ENCODE measurements around the gene LY86. TPM values are rescaled to one million over a fixed set of nuclear protein-coding genes. Genes with fewer than 3 reads are reported as not detected.
A peak's percentile ranks its signal among the peaks of the same experiment; 100 is the strongest.

Gene LY86
- total and polyA plus RNA-seq, 4 experiments from 2014 or later: 1.0 to 4.6 (median 1.5) TPM

- POLR2A ChIA-PET (ENCODE audit: partially characterized antibody): interaction anchor here (1.5 kb wide), 1 partner anchor 43 kb away, joined by 3 read pairs; no protein-coding TSS in a partner anchor
These were observed 68.7 kb downstream of the LY86 start for GRCh38 chr6:6657085-6657819.

GRCh38 chr6:6657820-6658217 is 69.3 kb downstream of the LY86 start:
- peak overlapping the region in 5 of 7 donors; percentile 64 to 96 (median 91) for H3K27ac Mint-ChIP-seq

More at GRCh38 chr6:6657085-6657819, 68.7 kb downstream of the LY86 start:
- no peak overlapping the region for H3K4me3 ChIP-seq (ENCODE audit: low read length in 2 of 2)
- peaks cover 53% of the 10 kb centered on the region for H3K4me1 ChIP-seq (ENCODE audit: insufficient read depth, low read length)
- Mint-ChIP-seq H3K9me3 (no peaks in the 10 kb centered on the region), H3K27ac (peak overlapping the region in 5 of 7 donors; percentile 32 to 87 (median 79)), H3K36me3 (no peaks in the 10 kb centered on the region), H3K4me1 (peaks cover 20 to 82% (median 59%) of the 10 kb centered on the region in 4 donors), H3K4me3 (peak overlapping the region in 3 of 8 donors; percentile 14 to 55 (median 32)), H3K27me3 (peaks cover 0 to 3% of the 10 kb centered on the region in 2 donors)
- no peak for DNase-seq
- CTCF ChIA-PET (ENCODE audit: partially characterized antibody): no interaction called here
- H3K9me3 ChIP-seq (ENCODE audit: control insufficient read depth in 1 of 2, low read length in 2 of 2): no peaks in the 10 kb centered on the region
- no peaks in the 10 kb centered on the region for H3K36me3 ChIP-seq (ENCODE audit: insufficient read depth, low read length)
- intact Hi-C loops (cut with micrococcal nuclease): no loop called here
- H3K27ac ChIP-seq (ENCODE audit: low read depth, low read length): no peak overlapping the region
- H3K27me3 ChIP-seq (ENCODE audit: insufficient read depth, low read length): no peaks in the 10 kb centered on the region

GRCh38 chr6:6659600-6660327 is 71.2 kb downstream of the LY86 start:
- peak overlapping the region in 3 of 8 donors; percentile 1 to 51 (median 45) for H3K4me3 Mint-ChIP-seq
- Histone ChIP-seq H3K27ac (ENCODE audit: low read depth, low read length) (peak overlapping the region; percentile 40), H3K27me3 (ENCODE audit: insufficient read depth, low read length) (no peaks in the 10 kb centered on the region), H3K4me1 (ENCODE audit: insufficient read depth, low read length) (peaks cover 43% of the 10 kb centered on the region), H3K4me3 (ENCODE audit: low read length in 2 of 2) (no peak overlapping the region), H3K36me3 (ENCODE audit: insufficient read depth, low read length) (no peaks in the 10 kb centered on the region), H3K9me3 (ENCODE audit: control insufficient read depth in 1 of 2, low read length in 2 of 2) (no peaks in the 10 kb centered on the region)
- ChIA-PET CTCF (ENCODE audit: partially characterized antibody) (interaction anchor here (0.9 to 1.6 kb wide), 3 partner anchors 16 to 90 kb away, joined by 3 to 5 read pairs (median 4); no protein-coding TSS in a partner anchor), POLR2A (ENCODE audit: partially characterized antibody) (interaction anchor here (0.7 to 1.7 kb wide), 4 partner anchors 8 to 1399 kb away, joined by 3 to 11 read pairs (median 6); partner anchors contain the start of genes FARS2 and LYRM4)
- H3K4me1 Mint-ChIP-seq: peaks cover 11 to 57% (median 45%) of the 10 kb centered on the region in 4 donors
- peaks cover 0 to 7% of the 10 kb centered on the region in 2 donors for H3K27me3 Mint-ChIP-seq
- DNase-seq: no peak
- no peaks in the 10 kb centered on the region for H3K36me3 Mint-ChIP-seq
- peak overlapping the region in 5 of 7 donors; percentile 78 to 96 (median 91) for H3K27ac Mint-ChIP-seq
- no peaks in the 10 kb centered on the region for H3K9me3 Mint-ChIP-seq
- intact Hi-C loops (cut with micrococcal nuclease): loop anchor here (1.0 kb wide), 1 partner anchor 45 kb away; no protein-coding TSS in a partner anchor

More at GRCh38 chr6:6657820-6658217, 69.3 kb downstream of the LY86 start:
- no peak overlapping the region for H3K4me3 ChIP-seq (ENCODE audit: low read length in 2 of 2)
- no peak for DNase-seq
- H3K9me3 Mint-ChIP-seq: no peaks in the 10 kb centered on the region
- peaks cover 0 to 3% of the 10 kb centered on the region in 2 donors for H3K27me3 Mint-ChIP-seq
- CTCF ChIA-PET (ENCODE audit: partially characterized antibody): no interaction called here
- H3K4me1 ChIP-seq (ENCODE audit: insufficient read depth, low read length): peaks cover 53% of the 10 kb centered on the region
- H3K4me1 Mint-ChIP-seq: peaks cover 20 to 77% (median 59%) of the 10 kb centered on the region in 4 donors
- POLR2A ChIA-PET (ENCODE audit: partially characterized antibody): no interaction called here
- H3K36me3 ChIP-seq (ENCODE audit: insufficient read depth, low read length): no peaks in the 10 kb centered on the region
- H3K9me3 ChIP-seq (ENCODE audit: control insufficient read depth in 1 of 2, low read length in 2 of 2): no peaks in the 10 kb centered on the region
- H3K4me3 Mint-ChIP-seq: peak overlapping the region in 2 of 8 donors; percentile 17 to 20
- H3K27ac ChIP-seq (ENCODE audit: low read depth, low read length): no peak overlapping the region
- intact Hi-C loops (cut with micrococcal nuclease): no loop called here
- H3K36me3 Mint-ChIP-seq: no peaks in the 10 kb centered on the region
- H3K27me3 ChIP-seq (ENCODE audit: insufficient read depth, low read length): no peaks in the 10 kb centered on the region

- no peaks in the 10 kb centered on the region for H3K27me3 ChIP-seq (ENCODE audit: insufficient read depth, low read length)
- ChIA-PET CTCF (ENCODE audit: partially characterized antibody) (interaction anchor here (1.3 to 1.6 kb wide), 3 partner anchors 15 to 113 kb away, joined by 3 to 5 read pairs (median 4); no protein-coding TSS in a partner anchor), POLR2A (ENCODE audit: partially characterized antibody) (interaction anchor here (0.6 kb wide), 1 partner anchor 46 kb away, joined by 3 read pairs; no protein-coding TSS in a partner anchor)
- H3K27ac Mint-ChIP-seq: peak overlapping the region in 4 of 7 donors; percentile 29 to 92 (median 74)
- no peak overlapping the region for H3K4me3 ChIP-seq (ENCODE audit: low read length in 2 of 2)
- H3K4me1 ChIP-seq (ENCODE audit: insufficient read depth, low read length): peaks cover 36% of the 10 kb centered on the region
- no peak overlapping the region for H3K27ac ChIP-seq (ENCODE audit: low read depth, low read length)
- H3K27me3 Mint-ChIP-seq: peaks cover under 1 to 7% of the 10 kb centered on the region in 2 donors
- no peaks in the 10 kb centered on the region for H3K36me3 Mint-ChIP-seq
- H3K9me3 Mint-ChIP-seq: no peaks in the 10 kb centered on the region
- H3K36me3 ChIP-seq (ENCODE audit: insufficient read depth, low read length): no peaks in the 10 kb centered on the region
- H3K4me3 Mint-ChIP-seq: no peak overlapping the region
- no peaks in the 10 kb centered on the region for H3K9me3 ChIP-seq (ENCODE audit: control insufficient read depth in 1 of 2, low read length in 2 of 2)
- H3K4me1 Mint-ChIP-seq: peaks cover 5 to 50% (median 38%) of the 10 kb centered on the region in 4 donors
- no peak for DNase-seq
- intact Hi-C loops (cut with micrococcal nuclease): no loop called here
These were observed 72.0 kb downstream of the LY86 start for GRCh38 chr6:6660339-6661045.

- ChIA-PET CTCF (ENCODE audit: partially characterized antibody) (interaction anchor here (1.3 to 1.6 kb wide), 2 partner anchors 14 to 114 kb away, joined by 3 to 4 read pairs; no protein-coding TSS in a partner anchor), POLR2A (ENCODE audit: partially characterized antibody) (interaction anchor here (0.6 kb wide), 1 partner anchor 47 kb away, joined by 3 read pairs; no protein-coding TSS in a partner anchor)
- Histone ChIP-seq H3K9me3 (ENCODE audit: control insufficient read depth in 1 of 2, low read length in 2 of 2) (no peaks in the 10 kb centered on the region), H3K27ac (ENCODE audit: low read depth, low read length) (no peak overlapping the region), H3K4me3 (ENCODE audit: low read length in 2 of 2) (no peak overlapping the region), H3K36me3 (ENCODE audit: insufficient read depth, low read length) (no peaks in the 10 kb centered on the region), H3K4me1 (ENCODE audit: insufficient read depth, low read length) (peaks cover 29% of the 10 kb centered on the region), H3K27me3 (ENCODE audit: insufficient read depth, low read length) (no peaks in the 10 kb centered on the region)
- Mint-ChIP-seq H3K36me3 (no peaks in the 10 kb centered on the region), H3K27ac (peak overlapping the region in 4 of 7 donors; percentile 46 to 84 (median 56)), H3K4me1 (peaks cover 0 to 43% (median 31%) of the 10 kb centered on the region in 4 donors), H3K27me3 (peaks cover 2 to 7% of the 10 kb centered on the region in 2 donors), H3K9me3 (no peaks in the 10 kb centered on the region), H3K4me3 (peak overlapping the region in 1 of 8 donors; percentile 1)
- intact Hi-C loops (cut with micrococcal nuclease): no loop called here
- DNase-seq: no peak
These were observed 72.7 kb downstream of the LY86 start for GRCh38 chr6:6661191-6661590.

GRCh38 chr6:6661684-6662083 is 73.2 kb downstream of the LY86 start:
- POLR2A ChIA-PET (ENCODE audit: partially characterized antibody): no interaction called here
- intact Hi-C loops (cut with micrococcal nuclease): no loop called here

More at GRCh38 chr6:6661684-6662083, 73.2 kb downstream of the LY86 start:
- DNase-seq: no peak
- Histone ChIP-seq H3K36me3 (ENCODE audit: insufficient read depth, low read length) (no peaks in the 10 kb centered on the region), H3K9me3 (ENCODE audit: control insufficient read depth in 1 of 2, low read length in 2 of 2) (no peaks in the 10 kb centered on the region), H3K27ac (ENCODE audit: low read depth, low read length) (no peak overlapping the region), H3K4me1 (ENCODE audit: insufficient read depth, low read length) (peaks cover 24% of the 10 kb centered on the region), H3K27me3 (ENCODE audit: insufficient read depth, low read length) (no peaks in the 10 kb centered on the region), H3K4me3 (ENCODE audit: low read length in 2 of 2) (no peak overlapping the region)
- no peaks in the 10 kb centered on the region for H3K9me3 Mint-ChIP-seq
- H3K36me3 Mint-ChIP-seq: no peaks in the 10 kb centered on the region
- H3K27me3 Mint-ChIP-seq: peaks cover 3 to 7% of the 10 kb centered on the region in 2 donors
- H3K4me1 Mint-ChIP-seq: peaks cover 0 to 38% (median 27%) of the 10 kb centered on the region in 4 donors
- no peak overlapping the region for H3K4me3 Mint-ChIP-seq
- CTCF ChIA-PET (ENCODE audit: partially characterized antibody): interaction anchor here (1.3 kb wide), 1 partner anchor 114 kb away, joined by 3 read pairs; no protein-coding TSS in a partner anchor
- no peak overlapping the region for H3K27ac Mint-ChIP-seq

Data from CD4-positive, alpha-beta memory T cell (primary cell).